CD14-positive monocyte (primary cell): ENCODE data around the gene PCSK7. TPM values are rescaled to one million over a fixed set of nuclear protein-coding genes. Genes with fewer than 3 reads are reported as not detected.
A peak's percentile ranks its signal among the peaks of the same experiment; 100 is the strongest.

Experiments
- DNase-seq, 3 donors: peaks; one replicate each; pipeline ENCODE4 v3.0.0-alpha.2; 2011 to 2022
- H2AFZ ChIP-seq: 2 replicates; pipeline ENCODE4 v1.6.0; 2012; ENCODE audit warnings: mild to moderate bottlenecking, low read depth, low read length, inconsistent platforms; ENCODE audit not compliant: insufficient read depth, poor library complexity, severe bottlenecking
- H3K27ac ChIP-seq, 2 donors: 1 replicate in 1 of 2; 2 replicates in 1 of 2; pipeline ENCODE4 v1.5.1; 2012 to 2013; ENCODE audit warnings: low read length in 2 of 2, control low read depth in 1 of 2, inconsistent platforms in 1 of 2, low read depth in 1 of 2, mild to moderate bottlenecking in 1 of 2
- H3K27me3 ChIP-seq, 2 donors: one replicate each; pipeline versions ENCODE4 v1.6.0 to v1.6.1; 2011 to 2013; ENCODE audit warnings: low read length in 2 of 2; ENCODE audit not compliant: control insufficient read depth in 2 of 2, insufficient read depth in 2 of 2
- H3K36me3 ChIP-seq, 2 donors: replicated peaks in 1 of 2; 1 replicate in 1 of 2; 2 replicates in 1 of 2; pipeline versions ENCODE4 v1.5.1 to v1.6.1; 2012 to 2013; ENCODE audit warnings: low read length in 2 of 2, control low read depth in 1 of 2, inconsistent platforms in 1 of 2, mild to moderate bottlenecking in 1 of 2; ENCODE audit not compliant: insufficient read depth in 2 of 2, control insufficient read depth in 1 of 2
- H3K4me1 ChIP-seq, 2 donors: 1 replicate in 1 of 2; 2 replicates in 1 of 2; pipeline versions ENCODE4 v1.5.1 to v1.6.1; 2012 to 2013; ENCODE audit warnings: low read length in 2 of 2, control low read depth in 1 of 2, inconsistent platforms in 1 of 2, mild to moderate bottlenecking in 1 of 2, moderate library complexity in 1 of 2; ENCODE audit not compliant: insufficient read depth in 2 of 2, control insufficient read depth in 1 of 2
- H3K4me2 ChIP-seq: replicated peaks from 2 replicates; pipeline ENCODE3; 2012; ENCODE audit warnings: low read length, moderate library complexity, mild to moderate bottlenecking; ENCODE audit not compliant: poor library complexity, severe bottlenecking; ENCODE audit errors: extremely low read depth
- H3K4me3 ChIP-seq, 3 experiments: fragments of 200-600 bp in 1 of 3; sonication (generic) in 1 of 3; replicated peaks in 1 of 3; 1 replicate in 2 of 3; 2 replicates in 1 of 3; pipeline ENCODE4 v1.5.1; 2011 to 2013; ENCODE audit warnings: low read length in 3 of 3, mild to moderate bottlenecking in 3 of 3, control low read depth in 2 of 3, low read depth in 2 of 3, inconsistent platforms in 1 of 3, moderate library complexity in 1 of 3
- H3K79me2 ChIP-seq: 2 replicates; pipeline ENCODE4 v1.6.0; 2012; ENCODE audit warnings: mild to moderate bottlenecking, control low read depth, inconsistent platforms, low read length, moderate library complexity; ENCODE audit not compliant: insufficient read depth
- H3K9ac ChIP-seq: 2 replicates; pipeline ENCODE4 v1.6.0; 2017; ENCODE audit warnings: low read length, mild to moderate bottlenecking; ENCODE audit not compliant: insufficient read depth, poor library complexity, severe bottlenecking
- H3K9me3 ChIP-seq, 2 donors: replicated peaks in 1 of 2; 1 replicate in 1 of 2; 2 replicates in 1 of 2; pipeline versions ENCODE4 v1.5.1 to v1.6.1; 2012 to 2013; ENCODE audit warnings: low read length in 2 of 2, control low read depth in 1 of 2; ENCODE audit not compliant: control insufficient read depth in 1 of 2, insufficient read depth in 1 of 2
- H4K20me1 ChIP-seq: 2 replicates; pipeline ENCODE4 v1.6.0; 2012; ENCODE audit warnings: mild to moderate bottlenecking, low read length, control low read depth, moderate library complexity; ENCODE audit not compliant: insufficient read depth
- H3K27ac Mint-ChIP-seq, 7 donors: one replicate each; pipeline ENCODE4 v1.8.0; 2020; ENCODE audit warnings: mild to moderate bottlenecking in 7 of 7, mixed read lengths in 7 of 7, moderate library complexity in 6 of 7, inconsistent platforms in 2 of 7
- H3K27me3 Mint-ChIP-seq, 3 donors: one replicate each; pipeline ENCODE4 v1.8.0; 2021 to 2022; ENCODE audit warnings: low read depth in 3 of 3, mild to moderate bottlenecking in 3 of 3, mixed read lengths in 3 of 3, moderate library complexity in 3 of 3, inconsistent platforms in 1 of 3
- H3K36me3 Mint-ChIP-seq, 2 donors: one replicate each; pipeline ENCODE4 v1.8.0; 2020; ENCODE audit warnings: mixed read lengths in 2 of 2, inconsistent platforms in 1 of 2, mild to moderate bottlenecking in 1 of 2
- H3K4me1 Mint-ChIP-seq: one replicate; pipeline ENCODE4 v1.8.0; 2020; ENCODE audit warnings: mild to moderate bottlenecking, mixed read lengths
- H3K4me3 Mint-ChIP-seq, 2 donors: one replicate each; pipeline ENCODE4 v1.8.0; 2020; ENCODE audit warnings: mild to moderate bottlenecking in 2 of 2, mixed read lengths in 2 of 2, moderate library complexity in 1 of 2
- H3K9me3 Mint-ChIP-seq, 7 donors: one replicate each; pipeline ENCODE4 v1.8.0; 2020 to 2022; ENCODE audit warnings: mixed read lengths in 7 of 7, mild to moderate bottlenecking in 6 of 7, moderate library complexity in 6 of 7, inconsistent platforms in 2 of 7
- CTCF ChIP-seq: fragments of 200-600 bp; IDR thresholded peaks from one replicate; pipeline ENCODE4 v1.8.0; 2022; ENCODE audit warnings: antibody characterized with exemption, mild to moderate bottlenecking
- WGBS: methylation state at CpG from one replicate; pipeline ENCODE4 v1.1.5; 2013; ENCODE audit warnings: missing lambda C conversion rate; ENCODE audit not compliant: insufficient coverage; 5-methylcytosine and 5-hydroxymethylcytosine counted together
- intact Hi-C, 2 donors: fragments of 100-400 bp; cut with micrococcal nuclease; formaldehyde crosslinking; loops; one replicate each; pipeline versions ENCODE4 v1.15.0 to v1.15.1; 2023
- polyA plus RNA-seq, 3 donors: library from polyadenylated mRNA; depleted of rRNA in 1 of 3; unstranded in 2 of 3; stranded (reverse) in 1 of 3; fragments of 300-500 nt in 2 of 3; fragments of >200 nt in 1 of 3; fragmentation: Illumina TruSeq in 2 of 3; gene quantifications; 1 replicate in 2 of 3; 2 replicates in 1 of 3; pipeline ENCODE4 v1.2.3, GENCODE V29; 2012 to 2021

The PCSK7 gene
- polyA plus RNA-seq, 3 donors: 6.1 to 93.8 (median 9.5) TPM

- H3K36me3 ChIP-seq: peaks cover 47 to 61% of the 10 kb centered on the region in 2 donors
- no peak overlapping the region for H3K4me3 Mint-ChIP-seq
- no peaks in the 10 kb centered on the region for H3K9me3 ChIP-seq
- H3K27ac ChIP-seq: peak overlapping the region in 1 of 2 donors; percentile 36
- H2AFZ ChIP-seq: no peak overlapping the region
- peaks cover 12% of the 10 kb centered on the region for H4K20me1 ChIP-seq
- H3K4me1 Mint-ChIP-seq: peaks cover 19% of the 10 kb centered on the region
- WGBS: 97% methylated on average over 7 of the region's 12 CpGs
- H3K9me3 Mint-ChIP-seq: peaks cover 0 to 3% (median 0%) of the 10 kb centered on the region in 7 donors
- peak overlapping the region in 2 of 7 donors; percentile 54 to 71 for H3K27ac Mint-ChIP-seq
- peak overlapping the region; percentile 25 for H3K9ac ChIP-seq
- H3K27me3 Mint-ChIP-seq: peaks cover 3 to 7% (median 6%) of the 10 kb centered on the region in 3 donors
- H3K79me2 ChIP-seq: no peaks in the 10 kb centered on the region
- intact Hi-C loops: no loop called here
- no peak overlapping the region for H3K4me2 ChIP-seq
- peaks cover under 1 to 8% of the 10 kb centered on the region in 2 donors for H3K4me1 ChIP-seq
- peaks cover 55 to 65% of the 10 kb centered on the region in 2 donors for H3K36me3 Mint-ChIP-seq
- no peaks in the 10 kb centered on the region for H3K27me3 ChIP-seq
- no peak for DNase-seq
- TF ChIP-seq CTCF: no peak
- H3K4me3 ChIP-seq: no peak overlapping the region
These were observed 30.8 kb downstream of the PCSK7 start for GRCh38 chr11:117200813-117201657.

- Mint-ChIP-seq H3K27me3 (peaks cover 3 to 7% (median 6%) of the 10 kb centered on the region in 3 donors), H3K9me3 (peaks cover 0 to 3% (median 0%) of the 10 kb centered on the region in 7 donors), H3K36me3 (peaks cover 57 to 67% of the 10 kb centered on the region in 2 donors), H3K27ac (peak overlapping the region in 2 of 7 donors; percentile 45 to 71), H3K4me3 (no peak overlapping the region), H3K4me1 (peaks cover 27% of the 10 kb centered on the region)
- intact Hi-C loops: no loop called here
- no peaks in the 10 kb centered on the region for H3K9me3 ChIP-seq
- H3K27me3 ChIP-seq: no peaks in the 10 kb centered on the region
- TF ChIP-seq CTCF: no peak
- no peak overlapping the region for H3K4me2 ChIP-seq
- WGBS: 79% methylated on average over 8 of the region's 13 CpGs
- H3K4me1 ChIP-seq: peaks cover 9 to 17% of the 10 kb centered on the region in 2 donors
- no peaks in the 10 kb centered on the region for H3K79me2 ChIP-seq
- H3K27ac ChIP-seq: no peak overlapping the region
- H2AFZ ChIP-seq: no peak overlapping the region
- no peak overlapping the region for H3K4me3 ChIP-seq
- no peak for DNase-seq
- no peak overlapping the region for H3K9ac ChIP-seq
- H3K36me3 ChIP-seq: peaks cover 46 to 62% of the 10 kb centered on the region in 2 donors
- H4K20me1 ChIP-seq: peaks cover 12% of the 10 kb centered on the region
These were observed 31.7 kb downstream of the PCSK7 start for GRCh38 chr11:117199916-117200812.
